ENCODE data around the gene TMEM25. TPM values are rescaled to one million over a fixed set of nuclear protein-coding genes. Genes with fewer than 3 reads are reported as not detected.
"Not testable (repeated sequence)": the region's sequence is repeated elsewhere in the genome, so short reads cannot be mapped to it uniquely, and the experiment has no call there.

Gene TMEM25
- total RNA-seq, 2 donors from 2014 or later = 36.3 to 50.8 TPM

DNA sequence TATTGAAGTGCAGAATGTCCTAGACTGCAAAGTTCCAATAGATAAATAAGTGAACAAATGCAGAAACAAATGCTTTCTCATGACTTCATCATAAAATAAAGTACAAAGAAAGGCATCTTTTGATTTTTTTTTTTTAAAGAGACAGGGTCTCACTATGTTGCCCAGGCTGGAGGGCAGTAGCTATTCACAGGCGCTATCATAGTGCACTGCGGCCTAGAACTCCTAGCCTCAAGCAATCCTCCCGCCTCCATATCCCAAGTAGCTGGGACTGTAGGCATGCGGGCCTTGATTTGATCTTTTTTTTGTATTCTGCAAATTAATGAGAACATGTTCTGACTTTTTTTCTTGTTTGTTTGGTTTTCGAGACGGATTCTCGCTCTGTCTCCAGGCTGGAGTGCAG, 43.6 kb downstream of the TMEM25 start:
- H3K27me3 ChIP-seq (replicated peaks; ENCODE audit: insufficient read depth) = no peaks in the 10 kb centered on the region
- TF ChIP-seq, protein P1, sequence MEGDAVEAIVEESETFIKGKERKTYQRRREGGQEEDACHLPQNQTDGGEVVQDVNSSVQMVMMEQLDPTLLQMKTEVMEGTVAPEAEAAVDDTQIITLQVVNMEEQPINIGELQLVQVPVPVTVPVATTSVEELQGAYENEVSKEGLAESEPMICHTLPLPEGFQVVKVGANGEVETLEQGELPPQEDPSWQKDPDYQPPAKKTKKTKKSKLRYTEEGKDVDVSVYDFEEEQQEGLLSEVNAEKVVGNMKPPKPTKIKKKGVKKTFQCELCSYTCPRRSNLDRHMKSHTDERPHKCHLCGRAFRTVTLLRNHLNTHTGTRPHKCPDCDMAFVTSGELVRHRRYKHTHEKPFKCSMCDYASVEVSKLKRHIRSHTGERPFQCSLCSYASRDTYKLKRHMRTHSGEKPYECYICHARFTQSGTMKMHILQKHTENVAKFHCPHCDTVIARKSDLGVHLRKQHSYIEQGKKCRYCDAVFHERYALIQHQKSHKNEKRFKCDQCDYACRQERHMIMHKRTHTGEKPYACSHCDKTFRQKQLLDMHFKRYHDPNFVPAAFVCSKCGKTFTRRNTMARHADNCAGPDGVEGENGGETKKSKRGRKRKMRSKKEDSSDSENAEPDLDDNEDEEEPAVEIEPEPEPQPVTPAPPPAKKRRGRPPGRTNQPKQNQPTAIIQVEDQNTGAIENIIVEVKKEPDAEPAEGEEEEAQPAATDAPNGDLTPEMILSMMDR (IDR thresholded peaks at IDR 0.05) = no peak
- no peaks in the 10 kb centered on the region for H3K9me3 ChIP-seq
- DNase-seq (ENCODE audit: low spot score) (no peak), ATAC-seq (ENCODE audit: insufficient number of reproducible peaks, low FRiP score, low read depth) (no peak)
- H3K4me1 ChIP-seq (ENCODE audit: control insufficient read depth in 1 of 2, low read depth in 2 of 2) = peaks cover 13 to 65% of the 10 kb centered on the region in 2 donors
- no peak overlapping the region for H3K27ac ChIP-seq
- peak overlapping the region; percentile 98 for H3K4me3 ChIP-seq
- H3K36me3 ChIP-seq = no peaks in the 10 kb centered on the region

DNA sequence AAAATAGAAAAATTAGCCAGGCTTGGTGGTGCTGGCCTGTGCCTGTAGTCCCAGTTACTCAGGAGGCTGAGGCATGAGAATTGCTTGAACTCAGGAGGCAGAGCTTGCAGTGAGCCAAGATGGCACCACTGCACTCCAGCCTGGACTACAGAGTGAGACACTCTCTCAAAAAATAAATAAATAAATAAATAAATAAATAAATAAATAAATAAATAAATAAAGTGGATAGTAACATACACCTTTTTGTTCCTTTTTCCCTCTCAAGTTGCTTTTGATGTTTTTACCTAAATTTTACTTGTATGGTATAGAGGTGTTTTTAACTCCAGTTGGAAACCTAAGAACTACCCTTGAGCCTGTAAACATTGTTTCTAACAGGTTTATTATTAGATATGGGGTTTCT, 47.0 kb downstream of the TMEM25 start:
- H3K9me3 ChIP-seq; DNase-seq (ENCODE audit: low spot score); H3K27me3 ChIP-seq (replicated peaks; ENCODE audit: insufficient read depth); H3K4me3 ChIP-seq; ATAC-seq (ENCODE audit: insufficient number of reproducible peaks, low FRiP score, low read depth): not testable (repeated sequence)
- H3K4me1 ChIP-seq (ENCODE audit: control insufficient read depth in 1 of 2, low read depth in 2 of 2) = peaks cover 16 to 58% of the 10 kb centered on the region in 2 donors
- H3K27ac ChIP-seq = peak overlapping the region; percentile 13 to 51
- peaks cover 13% of the 10 kb centered on the region for H3K36me3 ChIP-seq

DNA sequence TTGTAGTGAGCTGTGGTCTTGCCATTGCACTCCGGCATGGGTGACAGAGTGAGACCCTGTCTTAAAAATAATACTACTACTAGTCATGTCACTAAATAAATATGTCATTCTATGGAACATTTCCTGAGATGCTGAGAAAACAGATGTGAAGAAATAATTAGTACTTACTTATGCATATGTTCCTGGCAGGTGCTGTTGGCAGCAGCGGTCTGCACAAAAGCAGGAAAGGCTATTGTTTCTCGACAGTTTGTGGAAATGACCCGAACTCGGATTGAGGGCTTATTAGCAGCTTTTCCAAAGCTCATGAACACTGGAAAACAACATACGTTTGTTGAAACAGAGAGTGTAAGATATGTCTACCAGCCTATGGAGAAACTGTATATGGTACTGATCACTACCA, 50.1 kb downstream of the TMEM25 start:
- Histone ChIP-seq H3K36me3 (peaks cover 35% of the 10 kb centered on the region), H3K4me1 (ENCODE audit: control insufficient read depth in 1 of 2, low read depth in 2 of 2) (peaks cover 10 to 29% of the 10 kb centered on the region in 2 donors), H3K27me3 (replicated peaks; ENCODE audit: insufficient read depth) (no peaks in the 10 kb centered on the region), H3K4me3 (no peak overlapping the region), H3K9me3 (no peaks in the 10 kb centered on the region), H3K27ac (no peak overlapping the region)
- ATAC-seq (ENCODE audit: insufficient number of reproducible peaks, low FRiP score, low read depth) = no peak
- TF ChIP-seq, protein P1 (IDR thresholded peaks at IDR 0.05) = no peak
- DNase-seq (ENCODE audit: low spot score) = no peak

Other genes starting within 250 kb of the TMEM25 start
- 1 to 10 TPM; 1.1 to 1.3 TPM for gene CD3E, start 226.5 kb upstream of the TMEM25 start, total RNA-seq
- 1 to 10 TPM; 1.6 to 5.8 TPM for gene CD3D, start 188.5 kb upstream of the TMEM25 start, total RNA-seq
- gene CD3G, start 186.8 kb upstream of the TMEM25 start, total RNA-seq = 1 to 10 TPM in 1 of 2 donors, under 1 TPM in 1; 0.27 to 1.1 TPM
- 10 to 100 TPM; 37.1 to 49.0 TPM for gene UBE4A, start 171.6 kb upstream of the TMEM25 start, total RNA-seq
- gene ATP5MG, start 129.6 kb upstream of the TMEM25 start, total RNA-seq = 10 to 100 TPM; 21.1 to 45.2 TPM
- gene KMT2A, start 94.7 kb upstream of the TMEM25 start, total RNA-seq = 100 to 1,000 TPM in 1 of 2 donors, 10 to 100 TPM in 1; 88.1 to 105 TPM
- 1 to 10 TPM; 1.4 to 1.5 TPM for gene TTC36, start 3.7 kb upstream of the TMEM25 start, total RNA-seq
- gene IFT46, start 34.7 kb downstream of the TMEM25 start, total RNA-seq = 10 to 100 TPM; 27.5 to 50.8 TPM
- 100 to 1,000 TPM; 116 to 125 TPM for gene ARCN1, start 41.2 kb downstream of the TMEM25 start, total RNA-seq
- 100 to 1,000 TPM; 206 to 377 TPM for gene PHLDB1, start 76.4 kb downstream of the TMEM25 start, total RNA-seq
- not detected for gene TREH, start 148.5 kb downstream of the TMEM25 start, total RNA-seq

All from thoracic aorta (tissue), 2 donors.